ENCODE measurements around the gene FBXL16.

- TF ChIP-seq, protein P1, sequence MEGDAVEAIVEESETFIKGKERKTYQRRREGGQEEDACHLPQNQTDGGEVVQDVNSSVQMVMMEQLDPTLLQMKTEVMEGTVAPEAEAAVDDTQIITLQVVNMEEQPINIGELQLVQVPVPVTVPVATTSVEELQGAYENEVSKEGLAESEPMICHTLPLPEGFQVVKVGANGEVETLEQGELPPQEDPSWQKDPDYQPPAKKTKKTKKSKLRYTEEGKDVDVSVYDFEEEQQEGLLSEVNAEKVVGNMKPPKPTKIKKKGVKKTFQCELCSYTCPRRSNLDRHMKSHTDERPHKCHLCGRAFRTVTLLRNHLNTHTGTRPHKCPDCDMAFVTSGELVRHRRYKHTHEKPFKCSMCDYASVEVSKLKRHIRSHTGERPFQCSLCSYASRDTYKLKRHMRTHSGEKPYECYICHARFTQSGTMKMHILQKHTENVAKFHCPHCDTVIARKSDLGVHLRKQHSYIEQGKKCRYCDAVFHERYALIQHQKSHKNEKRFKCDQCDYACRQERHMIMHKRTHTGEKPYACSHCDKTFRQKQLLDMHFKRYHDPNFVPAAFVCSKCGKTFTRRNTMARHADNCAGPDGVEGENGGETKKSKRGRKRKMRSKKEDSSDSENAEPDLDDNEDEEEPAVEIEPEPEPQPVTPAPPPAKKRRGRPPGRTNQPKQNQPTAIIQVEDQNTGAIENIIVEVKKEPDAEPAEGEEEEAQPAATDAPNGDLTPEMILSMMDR (IDR thresholded peaks at IDR 0.05): no peak
- TF ChIP-seq EZH2 (IDR thresholded peaks at IDR 0.05) (no peak), EZH2phosphoT487 (IDR thresholded peaks at IDR 0.05) (no peak)
Measured at GRCh38 chr16:725463-726187, 20.0 kb upstream of the FBXL16 start.
